Neural cell (in vitro differentiated cells): ENCODE measurements around the gene ZNF346. TPM values are rescaled to one million over a fixed set of nuclear protein-coding genes. Genes with fewer than 3 reads are reported as not detected.

Experiments used
- H2AFZ ChIP-seq: fragments of 200-600, 300-800 bp; sonication (generic), shearing (Covaris generic); 2 replicates; pipeline ENCODE4 v1.6.0; 2014; ENCODE audit warnings: low read depth, mild to moderate bottlenecking, antibody characterized with exemption, low read length, moderate library complexity
- H3F3A ChIP-seq: fragments of 200-600 bp; shearing (Covaris generic); 2 replicates; pipeline ENCODE4 v1.6.1; 2016; ENCODE audit warnings: mild to moderate bottlenecking, moderate library complexity, mixed read lengths, antibody characterized with exemption, low read length; ENCODE audit not compliant: insufficient read depth, poor library complexity, severe bottlenecking
- H3K27ac ChIP-seq: fragments of 200-600, 300-800 bp; sonication (generic), shearing (Covaris generic); 2 replicates; pipeline ENCODE4 v1.5.1; 2014; ENCODE audit warnings: mild to moderate bottlenecking, low read length, moderate library complexity
- H3K27me3 ChIP-seq: fragments of 300-800, 200-600 bp; sonication (generic), shearing (Covaris generic); 2 replicates; pipeline ENCODE4 v1.6.0; 2014; ENCODE audit warnings: mild to moderate bottlenecking, low read depth, low read length, moderate library complexity; ENCODE audit not compliant: insufficient read depth
- H3K36me3 ChIP-seq: fragments of 300-800, 200-600 bp; sonication (generic), shearing (Covaris generic); 2 replicates; pipeline ENCODE4 v1.5.1; 2014; ENCODE audit warnings: mild to moderate bottlenecking, antibody characterized with exemption, low read length, moderate library complexity; ENCODE audit not compliant: insufficient read depth
- H3K4me2 ChIP-seq: fragments of 300-800, 200-600 bp; sonication (generic), shearing (Covaris generic); 2 replicates; pipeline ENCODE4 v1.6.0; 2014; ENCODE audit warnings: mild to moderate bottlenecking, low read length
- H3K4me3 ChIP-seq: fragments of 300-800, 200-600 bp; sonication (generic), shearing (Covaris generic); 2 replicates; pipeline ENCODE4 v1.5.1; 2014; ENCODE audit warnings: mild to moderate bottlenecking, low read length, moderate library complexity
- H3K79me2 ChIP-seq: fragments of 200-600 bp; shearing (Covaris generic); replicated peaks from 2 replicates; pipeline ENCODE4 v1.6.0; 2014; ENCODE audit warnings: mild to moderate bottlenecking, low read length, moderate library complexity; ENCODE audit not compliant: insufficient read depth
- H3K9ac ChIP-seq: fragments of 300-800, 200-600 bp; sonication (generic), shearing (Covaris generic); 2 replicates; pipeline ENCODE4 v1.6.1; 2016; ENCODE audit warnings: mild to moderate bottlenecking, low read length, mixed read lengths
- H3K9me2 ChIP-seq: fragments of 200-600 bp; shearing (Covaris generic); 2 replicates; pipeline ENCODE4 v1.6.1; 2016; ENCODE audit warnings: mild to moderate bottlenecking, low read length, mixed read lengths; ENCODE audit not compliant: insufficient read depth
- H3K9me3 ChIP-seq: fragments of 200-600, 300-800 bp; sonication (generic), shearing (Covaris generic); 2 replicates; pipeline ENCODE4 v1.6.1; 2016; ENCODE audit warnings: mild to moderate bottlenecking, mixed run types, low read length, moderate library complexity, mixed read lengths
- H4K20me1 ChIP-seq: fragments of 200-600 bp; shearing (Covaris generic); 2 replicates; pipeline ENCODE4 v1.6.1; 2016; ENCODE audit warnings: mild to moderate bottlenecking, mixed run types; ENCODE audit not compliant: insufficient read depth
- CTCF ChIP-seq: fragments of 450-650 bp; IDR thresholded peaks from 2 replicates; pipeline ENCODE4 v1.5.1; 2014; ENCODE audit warnings: antibody characterized with exemption, mild to moderate bottlenecking, moderate library complexity; ENCODE audit not compliant: poor library complexity, severe bottlenecking
- EP300 ChIP-seq: fragments of 450-650 bp; conservative IDR thresholded peaks from 2 replicates; pipeline ENCODE4 v1.6.1; 2014; ENCODE audit warnings: antibody characterized with exemption, mild to moderate bottlenecking, moderate library complexity; ENCODE audit not compliant: poor library complexity, severe bottlenecking
- EZH2 ChIP-seq: fragments of 200-600, 300-800 bp; shearing (Covaris generic), sonication (generic); IDR thresholded peaks from 2 replicates; pipeline ENCODE4 v1.6.1; 2014; ENCODE audit warnings: antibody characterized with exemption, low read length, borderline replicate concordance, mild to moderate bottlenecking; ENCODE audit not compliant: insufficient read depth, poor library complexity, severe bottlenecking
- MXI1 ChIP-seq: fragments of 450-650 bp; conservative IDR thresholded peaks from 2 replicates; pipeline ENCODE4 v1.6.1; 2014; ENCODE audit warnings: antibody characterized with exemption, mild to moderate bottlenecking; ENCODE audit not compliant: poor library complexity, severe bottlenecking
- POLR2AphosphoS5 ChIP-seq: IDR thresholded peaks from 2 replicates; pipeline ENCODE4 v1.6.1; 2012
- RAD21 ChIP-seq: fragments of 450-650 bp; conservative IDR thresholded peaks from 2 replicates; pipeline ENCODE4 v1.6.1; 2014; ENCODE audit warnings: antibody characterized with exemption, mild to moderate bottlenecking, moderate library complexity
- REST ChIP-seq: IDR thresholded peaks from 2 replicates; pipeline ENCODE4 v1.6.1; 2012; ENCODE audit warnings: borderline replicate concordance
- SMC3 ChIP-seq: fragments of 450-650 bp; conservative IDR thresholded peaks from 2 replicates; pipeline ENCODE4 v1.6.1; 2014; ENCODE audit warnings: antibody characterized with exemption, mild to moderate bottlenecking, moderate library complexity; ENCODE audit not compliant: poor library complexity
- TAF1 ChIP-seq: IDR thresholded peaks from 2 replicates; pipeline ENCODE4 v1.6.1; 2012; ENCODE audit warnings: low read depth
- polyA plus RNA-seq: library from polyadenylated mRNA; depleted of rRNA; stranded (reverse); fragments of >200 nt; gene quantifications from 2 replicates; pipeline ENCODE4 v1.2.3, GENCODE V29; 2014

The ZNF346 gene
- polyA plus RNA-seq, 1 donor from 2014 or later, result 40.1 TPM

- Histone ChIP-seq H3K4me2 (no peak overlapping the region), H3K4me3 (no peak overlapping the region), H3K9ac (no peak overlapping the region), H4K20me1 (no peaks in the 10 kb centered on the region), H3F3A (no peaks in the 10 kb centered on the region), H3K79me2 (no peaks in the 10 kb centered on the region), H3K27me3 (no peaks in the 10 kb centered on the region), H3K9me2 (no peaks in the 10 kb centered on the region), H3K36me3 (peaks cover 5% of the 10 kb centered on the region), H3K9me3 (no peaks in the 10 kb centered on the region), H2AFZ (no peak overlapping the region), H3K27ac (no peak overlapping the region)
- TF ChIP-seq CTCF (no peak), TAF1 (no peak), SMC3 (no peak), REST (no peak), EP300 (no peak), POLR2AphosphoS5 (no peak), EZH2 (no peak), MXI1 (no peak), RAD21 (no peak)
Observed at GRCh38 chr5:177043114-177043513, 20.6 kb downstream of the ZNF346 start.

- Histone ChIP-seq H3K27ac (no peak overlapping the region), H3K4me2 (no peak overlapping the region), H3K9me2 (no peaks in the 10 kb centered on the region), H3K27me3 (no peaks in the 10 kb centered on the region), H3K9me3 (no peaks in the 10 kb centered on the region), H3K79me2 (no peaks in the 10 kb centered on the region), H4K20me1 (no peaks in the 10 kb centered on the region), H3F3A (no peaks in the 10 kb centered on the region), H3K36me3 (peaks cover 5% of the 10 kb centered on the region), H3K9ac (no peak overlapping the region), H2AFZ (no peak overlapping the region), H3K4me3 (no peak overlapping the region)
- TF ChIP-seq EP300 (no peak), TAF1 (no peak), REST (no peak), CTCF (no peak), SMC3 (no peak), RAD21 (no peak), POLR2AphosphoS5 (no peak), EZH2 (no peak), MXI1 (no peak)
Observed at GRCh38 chr5:177043958-177044357, 21.5 kb downstream of the ZNF346 start.
